D341Med (cell line): ENCODE measurements around the gene APBB1IP.
"Not testable (repeated sequence)": the region's sequence is repeated elsewhere in the genome, so short reads cannot be mapped to it uniquely, and the experiment has no call there.

Source experiments
- DNase-seq: peaks from one replicate; pipeline ENCODE4 v3.0.0; 2012; ENCODE audit warnings: low spot score

The APBB1IP gene

GRCh38 chr10:26445411-26446031 is 7.4 kb downstream of the APBB1IP start:
- DNase-seq, result no peak

GRCh38 chr10:26446258-26446657 is 8.1 kb downstream of the APBB1IP start:
- no peak for DNase-seq

GRCh38 chr10:26448292-26448691 is 10.2 kb downstream of the APBB1IP start:
- DNase-seq, result no peak

GRCh38 chr10:26448706-26449435 is 10.7 kb downstream of the APBB1IP start:
- DNase-seq, result no peak

- DNase-seq, result no peak
These were observed 11.6 kb downstream of the APBB1IP start for GRCh38 chr10:26449726-26450125.

GRCh38 chr10:26451903-26452302 is 13.8 kb downstream of the APBB1IP start:
- no peak for DNase-seq

GRCh38 chr10:26453850-26454249 is 15.7 kb downstream of the APBB1IP start:
- no peak for DNase-seq

- DNase-seq, result no peak
These were observed 16.8 kb downstream of the APBB1IP start for GRCh38 chr10:26454891-26455290.

- no peak for DNase-seq
These were observed 17.6 kb downstream of the APBB1IP start for GRCh38 chr10:26455567-26456315.

GRCh38 chr10:26457088-26457487 is 18.9 kb downstream of the APBB1IP start:
- no peak for DNase-seq

GRCh38 chr10:26460736-26461135 is 22.6 kb downstream of the APBB1IP start:
- DNase-seq, result no peak

- no peak for DNase-seq
These were observed 25.8 kb downstream of the APBB1IP start for GRCh38 chr10:26463986-26464385.

- no peak for DNase-seq
These were observed 26.6 kb downstream of the APBB1IP start for GRCh38 chr10:26464632-26465280.

GRCh38 chr10:26466531-26466930 is 28.4 kb downstream of the APBB1IP start:
- DNase-seq, result not testable (repeated sequence)

- DNase-seq, result no peak
These were observed 29.5 kb downstream of the APBB1IP start for GRCh38 chr10:26467639-26468038.

GRCh38 chr10:26468291-26468690 is 30.1 kb downstream of the APBB1IP start:
- no peak for DNase-seq

GRCh38 chr10:26468700-26469099 is 30.6 kb downstream of the APBB1IP start:
- no peak for DNase-seq

- DNase-seq, result no peak
These were observed 34.3 kb downstream of the APBB1IP start for GRCh38 chr10:26472492-26472778.

- no peak for DNase-seq
These were observed 35.9 kb downstream of the APBB1IP start for GRCh38 chr10:26474026-26474425.

- DNase-seq, result not testable (repeated sequence)
These were observed 36.7 kb downstream of the APBB1IP start for GRCh38 chr10:26474845-26475244.

GRCh38 chr10:26475386-26475785 is 37.2 kb downstream of the APBB1IP start:
- no peak for DNase-seq

- no peak for DNase-seq
These were observed 39.4 kb downstream of the APBB1IP start for GRCh38 chr10:26477501-26477900.

- DNase-seq, result no peak
These were observed 39.9 kb downstream of the APBB1IP start for GRCh38 chr10:26478061-26478460.
